B cell (primary cell): Measurements from ENCODE around the gene SPAAR.
A peak's percentile ranks its signal among the peaks of the same experiment; 100 is the strongest.

Source experiments
- CTCF ChIP-seq: fragments of 200-600 bp; IDR thresholded peaks from one replicate; pipeline ENCODE4 v1.8.0; 2022; ENCODE audit warnings: antibody characterized with exemption, mild to moderate bottlenecking
- EZH2 ChIP-seq: IDR thresholded peaks from 2 replicates; pipeline ENCODE4 v1.6.1; 2012; ENCODE audit warnings: borderline replicate concordance, low read depth, mild to moderate bottlenecking, moderate library complexity, low read length; ENCODE audit not compliant: insufficient read depth, poor library complexity, severe bottlenecking

- TF ChIP-seq EZH2 (no peak), CTCF (peak; percentile 74)
Observed at GRCh38 chr9:35945341-35946018, 36.2 kb downstream of the SPAAR start.
